Smooth muscle cell (in vitro differentiated cells): ENCODE results near the gene CDK10. TPM values are rescaled to one million over a fixed set of nuclear protein-coding genes. Genes with fewer than 3 reads are reported as not detected.

Experiments
- DNase-seq: peaks from one replicate; lab custom pipeline; 2025; ENCODE audit not compliant: unreplicated experiment; lab: John Stamatoyannopoulos, UW
- H2AFZ ChIP-seq: fragments of 200-600 bp; sonication (generic); 2 replicates; pipeline ENCODE4 v1.6.0; 2016; ENCODE audit warnings: antibody characterized with exemption, low read depth, mild to moderate bottlenecking
- H3F3A ChIP-seq: fragments of 200-600 bp; sonication (generic); 2 replicates; pipeline ENCODE4 v1.6.0; 2017; ENCODE audit warnings: antibody characterized with exemption, low read depth
- H3K27ac ChIP-seq: fragments of 200-600 bp; sonication (generic); 2 replicates; pipeline ENCODE4 v1.5.1; 2016; ENCODE audit warnings: low read depth, mild to moderate bottlenecking
- H3K27me3 ChIP-seq: fragments of 200-600 bp; sonication (generic); 2 replicates; pipeline ENCODE4 v1.6.1; 2016; ENCODE audit warnings: low read depth, mild to moderate bottlenecking
- H3K36me3 ChIP-seq: fragments of 200-600 bp; sonication (generic); 2 replicates; pipeline ENCODE4 v1.5.1; 2016; ENCODE audit warnings: low read depth
- H3K4me1 ChIP-seq: fragments of 200-600 bp; sonication (generic); 2 replicates; pipeline ENCODE4 v1.5.1; 2016; ENCODE audit warnings: low read depth
- H3K4me2 ChIP-seq: fragments of 200-600 bp; sonication (generic); 2 replicates; pipeline ENCODE4 v1.6.0; 2016; ENCODE audit warnings: mild to moderate bottlenecking
- H3K4me3 ChIP-seq: fragments of 200-600 bp; sonication (generic); 2 replicates; pipeline ENCODE4 v1.5.1; 2016; ENCODE audit warnings: mild to moderate bottlenecking
- H3K79me2 ChIP-seq: fragments of 200-600 bp; sonication (generic); 2 replicates; pipeline ENCODE4 v1.6.0; 2016; ENCODE audit warnings: low read depth, mild to moderate bottlenecking
- H3K9ac ChIP-seq: fragments of 200-600 bp; sonication (generic); 2 replicates; pipeline ENCODE4 v1.6.0; 2016; ENCODE audit warnings: low read depth
- H3K9me3 ChIP-seq: fragments of 200-600 bp; sonication (generic); replicated peaks from 2 replicates; pipeline ENCODE4 v1.5.1; 2016; ENCODE audit warnings: low read depth
- H4K20me1 ChIP-seq: fragments of 200-600 bp; sonication (generic); 2 replicates; pipeline ENCODE4 v1.6.0; 2016; ENCODE audit warnings: low read depth
- WGBS: methylation state at CpG from one replicate; pipeline ENCODE4 v1.1.7; 2016; ENCODE audit warnings: low lambda C conversion rate; 5-methylcytosine and 5-hydroxymethylcytosine counted together
- polyA plus RNA-seq: library from polyadenylated mRNA; unstranded; fragments of >200 nt; fragmentation: Nextera tagmentation; extraction: Ambion mirVana; gene quantifications from 2 replicates; pipeline ENCODE4 v1.2.1, GENCODE V29; 2016
- total RNA-seq: library from RNA; depleted of rRNA; stranded (reverse); fragments of >200 nt; gene quantifications from 2 replicates; pipeline ENCODE4 v1.2.3, GENCODE V29; 2014
- TF ChIP-seq, protein P1 (sequence below): fragments of 200-600 bp; sonication (generic); IDR thresholded peaks from 2 replicates; pipeline ENCODE4 v1.5.1; 2017; ENCODE audit warnings: borderline replicate concordance, mild to moderate bottlenecking, antibody characterized with exemption; ENCODE audit not compliant: insufficient read depth, poor library complexity, severe bottlenecking

CDK10 gene
- total and polyA plus RNA-seq, 2 experiments from 2014 or later: 24.4 to 77.0 TPM

- Histone ChIP-seq H3K4me3 (no peak overlapping the region), H3K27me3 (no peaks in the 10 kb centered on the region), H3K79me2 (peaks cover 56% of the 10 kb centered on the region), H3K9ac (no peak overlapping the region), H2AFZ (no peak overlapping the region), H3K9me3 (no peaks in the 10 kb centered on the region), H3K27ac (no peak overlapping the region), H3K4me1 (peaks cover 12% of the 10 kb centered on the region), H4K20me1 (peaks cover 50% of the 10 kb centered on the region), H3K4me2 (no peak overlapping the region), H3K36me3 (no peaks in the 10 kb centered on the region), H3F3A (no peaks in the 10 kb centered on the region)
- 95% methylated on average over 10 of the region's 10 CpGs for WGBS
- TF ChIP-seq, protein P1, sequence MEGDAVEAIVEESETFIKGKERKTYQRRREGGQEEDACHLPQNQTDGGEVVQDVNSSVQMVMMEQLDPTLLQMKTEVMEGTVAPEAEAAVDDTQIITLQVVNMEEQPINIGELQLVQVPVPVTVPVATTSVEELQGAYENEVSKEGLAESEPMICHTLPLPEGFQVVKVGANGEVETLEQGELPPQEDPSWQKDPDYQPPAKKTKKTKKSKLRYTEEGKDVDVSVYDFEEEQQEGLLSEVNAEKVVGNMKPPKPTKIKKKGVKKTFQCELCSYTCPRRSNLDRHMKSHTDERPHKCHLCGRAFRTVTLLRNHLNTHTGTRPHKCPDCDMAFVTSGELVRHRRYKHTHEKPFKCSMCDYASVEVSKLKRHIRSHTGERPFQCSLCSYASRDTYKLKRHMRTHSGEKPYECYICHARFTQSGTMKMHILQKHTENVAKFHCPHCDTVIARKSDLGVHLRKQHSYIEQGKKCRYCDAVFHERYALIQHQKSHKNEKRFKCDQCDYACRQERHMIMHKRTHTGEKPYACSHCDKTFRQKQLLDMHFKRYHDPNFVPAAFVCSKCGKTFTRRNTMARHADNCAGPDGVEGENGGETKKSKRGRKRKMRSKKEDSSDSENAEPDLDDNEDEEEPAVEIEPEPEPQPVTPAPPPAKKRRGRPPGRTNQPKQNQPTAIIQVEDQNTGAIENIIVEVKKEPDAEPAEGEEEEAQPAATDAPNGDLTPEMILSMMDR: no peak
- no peak for DNase-seq
Observed at GRCh38 chr16:89655062-89655643, 31.3 kb upstream of the CDK10 start.

GRCh38 chr16:89656435-89657121 is 29.9 kb upstream of the CDK10 start:
- peaks cover 56% of the 10 kb centered on the region for H3K79me2 ChIP-seq
- WGBS: 66% methylated on average over 22 of the region's 32 CpGs
- TF ChIP-seq, protein P1: no peak
- no peaks in the 10 kb centered on the region for H3K9me3 ChIP-seq
- no peak overlapping the region for H2AFZ ChIP-seq
- H3K27me3 ChIP-seq: no peaks in the 10 kb centered on the region
- peak overlapping the region; percentile 97 for H3K9ac ChIP-seq
- H3K4me1 ChIP-seq: peaks cover 12% of the 10 kb centered on the region
- no peaks in the 10 kb centered on the region for H3F3A ChIP-seq
- H3K27ac ChIP-seq: peak overlapping the region; percentile 70
- H4K20me1 ChIP-seq: peaks cover 37% of the 10 kb centered on the region
- peak overlapping the region; percentile 99 for H3K4me3 ChIP-seq
- DNase-seq: no peak
- no peaks in the 10 kb centered on the region for H3K36me3 ChIP-seq
- peak overlapping the region; percentile 100 for H3K4me2 ChIP-seq

DNA sequence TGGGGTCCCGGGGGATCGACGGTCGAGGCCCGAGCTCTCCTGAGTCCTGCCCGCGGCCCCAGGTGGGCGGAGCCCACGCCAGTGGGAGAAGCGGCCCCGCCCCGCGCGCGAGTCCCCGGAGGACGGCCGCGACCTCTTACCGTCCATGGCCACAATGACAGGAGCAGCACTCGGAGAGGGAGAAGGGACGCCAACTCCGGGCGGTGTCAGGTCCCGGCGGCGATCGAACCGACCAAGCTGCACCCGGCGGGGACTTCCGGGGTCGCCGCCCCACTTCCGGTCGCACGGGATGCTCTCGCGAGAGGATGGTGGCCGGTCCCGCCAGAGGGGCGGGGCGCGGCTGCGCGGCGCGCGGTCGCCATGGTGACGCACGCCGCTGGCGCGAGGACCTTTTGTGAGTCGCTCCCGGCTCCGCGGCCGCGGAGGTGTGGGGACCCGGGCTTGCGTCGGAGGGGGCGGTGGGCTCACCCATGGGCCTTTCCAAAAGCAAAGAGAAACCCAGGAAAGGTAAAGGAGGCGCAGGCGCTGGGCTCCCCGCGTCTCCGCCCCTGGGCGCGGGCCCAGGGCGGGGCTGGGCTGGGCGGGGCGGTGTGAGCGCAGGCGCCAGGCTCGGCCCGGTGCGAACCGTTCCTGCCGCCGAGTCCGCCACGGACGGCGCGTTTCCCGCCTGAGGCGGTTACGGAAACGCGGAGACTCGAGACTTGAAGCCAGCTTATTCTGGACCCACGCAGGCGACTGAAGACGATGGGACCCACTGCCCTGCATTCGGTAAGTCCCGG is 28.9 kb upstream of the CDK10 start, which contains the start of the genes CHMP1A and SPATA33:
Gene CHMP1A (minus strand): TSS at position 267 of the 779 bp plus-strand sequence. CDS start 120 bp downstream, at position 147.
Gene SPATA33 (plus strand): TSS at position 395 of the 779 bp plus-strand sequence. CDS start 76 bp downstream, at position 471.
- Histone ChIP-seq H4K20me1 (peaks cover 28% of the 10 kb centered on the region), H3K9ac (peak within 1 kb of the TSS; percentile 97), H3K79me2 (peaks cover 56% of the 10 kb centered on the region), H3K9me3 (no peaks in the 10 kb centered on the region), H3K36me3 (no peaks in the 10 kb centered on the region), H3K4me1 (peaks cover 12% of the 10 kb centered on the region), H3F3A (no peaks in the 10 kb centered on the region), H3K27ac (peak within 1 kb of the TSS; percentile 70), H2AFZ (peak within 1 kb of the TSS; percentile 99), H3K27me3 (no peaks in the 10 kb centered on the region), H3K4me2 (peak within 1 kb of the TSS; percentile 100), H3K4me3 (peak within 1 kb of the TSS; percentile 99)
- peak; percentile 79 for DNase-seq
- under 1% methylated on average over 77 of the region's 99 CpGs for WGBS
- TF ChIP-seq, protein P1: no peak
